ENCODE results near the gene RPS6KB2.
"Not testable (repeated sequence)": the region's sequence is repeated elsewhere in the genome, so short reads cannot be mapped to it uniquely, and the experiment has no call there.

RPS6KB2 gene

GRCh38 chr11:67472882-67473281 lies 44.6 kb downstream of the RPS6KB2 start:
- TF ChIP-seq, protein P1, sequence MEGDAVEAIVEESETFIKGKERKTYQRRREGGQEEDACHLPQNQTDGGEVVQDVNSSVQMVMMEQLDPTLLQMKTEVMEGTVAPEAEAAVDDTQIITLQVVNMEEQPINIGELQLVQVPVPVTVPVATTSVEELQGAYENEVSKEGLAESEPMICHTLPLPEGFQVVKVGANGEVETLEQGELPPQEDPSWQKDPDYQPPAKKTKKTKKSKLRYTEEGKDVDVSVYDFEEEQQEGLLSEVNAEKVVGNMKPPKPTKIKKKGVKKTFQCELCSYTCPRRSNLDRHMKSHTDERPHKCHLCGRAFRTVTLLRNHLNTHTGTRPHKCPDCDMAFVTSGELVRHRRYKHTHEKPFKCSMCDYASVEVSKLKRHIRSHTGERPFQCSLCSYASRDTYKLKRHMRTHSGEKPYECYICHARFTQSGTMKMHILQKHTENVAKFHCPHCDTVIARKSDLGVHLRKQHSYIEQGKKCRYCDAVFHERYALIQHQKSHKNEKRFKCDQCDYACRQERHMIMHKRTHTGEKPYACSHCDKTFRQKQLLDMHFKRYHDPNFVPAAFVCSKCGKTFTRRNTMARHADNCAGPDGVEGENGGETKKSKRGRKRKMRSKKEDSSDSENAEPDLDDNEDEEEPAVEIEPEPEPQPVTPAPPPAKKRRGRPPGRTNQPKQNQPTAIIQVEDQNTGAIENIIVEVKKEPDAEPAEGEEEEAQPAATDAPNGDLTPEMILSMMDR (IDR thresholded peaks at IDR 0.05; ENCODE audit: low read length, missing control alignments): no peak
- no peak for DNase-seq (ENCODE audit: low read depth)
- no peak overlapping the region for H3K4me3 ChIP-seq (replicated peaks; ENCODE audit: low read depth, low read length)

GRCh38 chr11:67476692-67477091 lies 48.4 kb downstream of the RPS6KB2 start:
- not testable (repeated sequence) for DNase-seq (ENCODE audit: low read depth); H3K4me3 ChIP-seq (replicated peaks; ENCODE audit: low read depth, low read length)

DNA sequence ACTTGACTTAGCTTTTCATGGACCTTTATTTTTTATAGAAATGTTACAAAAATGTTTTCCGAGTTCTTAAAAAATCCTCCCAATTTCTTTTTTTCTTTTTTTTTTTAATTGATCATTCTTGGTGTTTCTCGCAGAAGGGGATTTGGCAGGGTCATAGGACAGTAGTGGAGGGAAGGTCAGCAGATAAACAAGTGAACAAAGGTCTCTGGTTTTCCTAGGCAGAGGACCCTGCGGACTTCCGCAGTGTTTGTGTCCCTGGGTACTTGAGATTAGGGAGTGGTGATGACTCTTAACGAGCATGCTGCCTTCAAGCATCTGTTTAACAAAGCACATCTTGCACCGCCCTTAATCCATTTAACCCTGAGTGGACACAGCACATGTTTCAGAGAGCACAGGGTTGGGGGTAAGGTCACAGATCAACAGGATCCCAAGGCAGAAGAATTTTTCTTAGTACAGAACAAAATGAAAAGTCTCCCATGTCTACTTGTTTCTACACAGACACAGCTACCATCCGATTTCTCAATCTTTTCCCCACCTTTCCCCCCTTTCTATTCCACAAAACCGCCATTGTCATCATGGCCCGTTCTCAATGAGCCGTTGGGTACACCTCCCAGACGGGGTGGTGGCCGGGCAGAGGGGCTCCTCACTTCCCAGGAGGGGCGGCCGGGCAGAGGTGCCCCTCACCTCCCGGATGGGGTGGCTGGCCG lies 49.2 kb downstream of the RPS6KB2 start:
- DNase-seq (ENCODE audit: low read depth); H3K4me3 ChIP-seq (replicated peaks; ENCODE audit: low read depth, low read length): not testable (repeated sequence)

GRCh38 chr11:67482275-67482826 lies 54.1 kb downstream of the RPS6KB2 start:
- TF ChIP-seq, protein P1 (IDR thresholded peaks at IDR 0.05; ENCODE audit: low read length, missing control alignments): no peak
- no peak for DNase-seq (ENCODE audit: low read depth)
- H3K4me3 ChIP-seq (replicated peaks; ENCODE audit: low read depth, low read length): peak overlapping the region; percentile 76

- TF ChIP-seq, protein P1 (IDR thresholded peaks at IDR 0.05; ENCODE audit: low read length, missing control alignments): no peak
- DNase-seq (ENCODE audit: low read depth): peak; percentile 98
- H3K4me3 ChIP-seq (replicated peaks; ENCODE audit: low read depth, low read length): peak within 1 kb of the TSS; percentile 76
Measured at GRCh38 chr11:67482827-67483798, 54.8 kb downstream of the RPS6KB2 start, which contains the start of gene AIP. AIP (plus strand) TSS chr11:67483026; CDS start chr11:67483159, 133 bp downstream.

GRCh38 chr11:67483831-67484665 lies 55.8 kb downstream of the RPS6KB2 start:
- peak overlapping the region; percentile 76 for H3K4me3 ChIP-seq (replicated peaks; ENCODE audit: low read depth, low read length)
- TF ChIP-seq, protein P1 (IDR thresholded peaks at IDR 0.05; ENCODE audit: low read length, missing control alignments): no peak
- no peak for DNase-seq (ENCODE audit: low read depth)

DNA sequence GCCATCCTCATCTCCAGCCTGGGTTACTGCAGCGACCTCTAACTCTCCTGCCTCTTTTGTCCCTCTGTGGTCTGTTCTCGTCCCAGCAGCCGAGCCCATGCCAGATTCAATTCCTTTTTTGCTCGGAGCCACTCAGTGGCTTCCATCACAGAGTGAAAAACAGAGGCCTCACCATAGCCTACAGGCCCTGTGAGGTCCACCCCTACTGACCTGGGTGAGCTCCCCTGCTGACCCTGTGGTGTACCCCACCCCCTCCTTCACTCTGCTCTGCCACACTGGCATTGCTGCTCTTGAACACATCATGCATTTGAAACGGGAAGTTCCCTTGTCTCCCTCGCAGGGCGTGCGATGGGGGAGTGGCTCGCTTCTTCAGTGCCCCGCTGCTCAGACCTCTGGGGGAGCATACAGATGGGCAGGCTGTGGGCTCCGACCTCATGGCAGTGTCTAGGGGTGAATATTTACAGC lies 56.6 kb downstream of the RPS6KB2 start:
- H3K4me3 ChIP-seq (replicated peaks; ENCODE audit: low read depth, low read length): no peak overlapping the region
- TF ChIP-seq, protein P1 (IDR thresholded peaks at IDR 0.05; ENCODE audit: low read length, missing control alignments): no peak
- DNase-seq (ENCODE audit: low read depth): no peak

All from fibroblast of pulmonary artery (primary cell).